Mammary epithelial cell (primary cell): ENCODE results near the gene POLR1D.

Experiments used
- EZH2 ChIP-seq: IDR thresholded peaks from 2 replicates; pipeline ENCODE4 v1.6.1; 2012; ENCODE audit warnings: low read length, inconsistent platforms, borderline replicate concordance
- TF ChIP-seq, protein P1 (sequence below), 2 donors: IDR thresholded peaks in 1 of 2; conservative IDR thresholded peaks in 1 of 2; 2 replicates each; pipeline ENCODE4 v1.5.1; 2011 to 2012; ENCODE audit warnings: inconsistent platforms in 2 of 2, low read length in 2 of 2, mild to moderate bottlenecking in 2 of 2, control low read depth in 1 of 2, low read depth in 1 of 2; ENCODE audit not compliant: insufficient read depth in 1 of 2; ENCODE audit errors: extremely low read depth in 1 of 2

DNA sequence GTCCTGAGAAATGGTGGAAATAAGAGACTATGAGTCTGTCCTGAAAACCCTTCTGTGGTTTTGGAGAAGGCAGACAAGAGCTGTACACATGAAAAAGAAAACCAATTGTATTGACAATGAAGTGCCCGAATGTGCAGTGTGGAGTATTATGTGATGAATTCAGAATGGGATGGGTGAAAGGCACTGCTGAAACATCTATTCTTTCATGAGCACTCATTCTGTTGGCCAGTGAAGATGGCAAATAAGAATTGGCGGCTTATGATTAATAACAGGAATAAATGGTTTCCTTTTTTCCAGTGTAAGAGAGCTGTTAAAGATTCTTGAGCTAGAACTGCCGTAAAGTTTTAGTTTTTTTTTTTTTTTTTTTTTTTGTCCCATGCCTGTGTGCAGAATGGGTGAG, 5.7 kb downstream of the POLR1D start:
- TF ChIP-seq, protein P1, sequence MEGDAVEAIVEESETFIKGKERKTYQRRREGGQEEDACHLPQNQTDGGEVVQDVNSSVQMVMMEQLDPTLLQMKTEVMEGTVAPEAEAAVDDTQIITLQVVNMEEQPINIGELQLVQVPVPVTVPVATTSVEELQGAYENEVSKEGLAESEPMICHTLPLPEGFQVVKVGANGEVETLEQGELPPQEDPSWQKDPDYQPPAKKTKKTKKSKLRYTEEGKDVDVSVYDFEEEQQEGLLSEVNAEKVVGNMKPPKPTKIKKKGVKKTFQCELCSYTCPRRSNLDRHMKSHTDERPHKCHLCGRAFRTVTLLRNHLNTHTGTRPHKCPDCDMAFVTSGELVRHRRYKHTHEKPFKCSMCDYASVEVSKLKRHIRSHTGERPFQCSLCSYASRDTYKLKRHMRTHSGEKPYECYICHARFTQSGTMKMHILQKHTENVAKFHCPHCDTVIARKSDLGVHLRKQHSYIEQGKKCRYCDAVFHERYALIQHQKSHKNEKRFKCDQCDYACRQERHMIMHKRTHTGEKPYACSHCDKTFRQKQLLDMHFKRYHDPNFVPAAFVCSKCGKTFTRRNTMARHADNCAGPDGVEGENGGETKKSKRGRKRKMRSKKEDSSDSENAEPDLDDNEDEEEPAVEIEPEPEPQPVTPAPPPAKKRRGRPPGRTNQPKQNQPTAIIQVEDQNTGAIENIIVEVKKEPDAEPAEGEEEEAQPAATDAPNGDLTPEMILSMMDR (conservative IDR thresholded peaks at IDR 0.05 in 1 of 2, IDR thresholded peaks at IDR 0.05 in 1 of 2; ENCODE audit: extremely low read depth in 1 of 2, insufficient read depth in 1 of 2, low read depth in 1 of 2, low read length in 2 of 2): no peak
- TF ChIP-seq EZH2: no peak
